HG02938 (cell line): ENCODE measurements around the gene FBXL7.

Experiments used
- ATAC-seq: cut with Tn5 transposase; IDR thresholded peaks from one replicate; pipeline ENCODE4 v1.9.1; 2021; ENCODE audit warnings: mild to moderate bottlenecking, moderate library complexity; ENCODE audit not compliant: unreplicated experiment

FBXL7 gene

DNA sequence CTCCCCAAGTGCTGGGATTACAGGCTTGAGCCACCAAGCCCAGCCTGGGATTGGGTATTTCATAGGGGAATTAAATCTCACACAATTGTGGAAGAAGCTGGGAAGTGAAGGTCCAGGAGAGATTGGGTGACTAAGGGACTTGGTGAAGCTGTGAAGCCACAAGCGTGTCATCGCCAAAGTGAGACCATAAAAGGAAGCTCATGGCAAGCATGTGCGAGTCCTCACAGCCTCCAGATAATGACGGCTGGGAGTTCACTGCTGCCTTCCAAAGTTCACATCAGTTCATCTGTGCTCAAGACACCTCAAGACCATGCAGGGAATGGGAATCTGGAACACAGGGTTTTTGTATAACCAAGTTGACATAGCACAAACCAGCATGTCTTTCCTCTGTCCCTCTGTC is 469.0 kb downstream of the FBXL7 start:
- ATAC-seq, result no peak

DNA sequence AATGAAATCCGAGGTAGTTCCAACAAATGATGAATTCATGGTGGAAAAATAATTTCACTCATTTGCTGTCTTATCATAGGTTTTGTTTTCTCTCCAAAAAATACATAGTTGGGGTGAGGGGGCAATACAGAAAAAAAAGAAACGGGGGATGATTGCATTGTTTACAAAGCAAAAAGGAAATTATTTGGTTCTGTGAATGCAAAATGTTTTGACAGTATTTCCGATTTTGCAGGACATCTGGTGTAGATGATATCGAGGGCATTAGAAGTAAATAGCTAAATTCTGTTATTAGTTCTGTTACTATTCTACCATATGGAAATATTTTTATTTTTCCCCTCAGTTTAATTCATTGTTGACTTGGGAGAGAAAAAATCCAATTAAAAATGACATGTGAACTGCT is 477.9 kb downstream of the FBXL7 start:
- ATAC-seq, result no peak

DNA sequence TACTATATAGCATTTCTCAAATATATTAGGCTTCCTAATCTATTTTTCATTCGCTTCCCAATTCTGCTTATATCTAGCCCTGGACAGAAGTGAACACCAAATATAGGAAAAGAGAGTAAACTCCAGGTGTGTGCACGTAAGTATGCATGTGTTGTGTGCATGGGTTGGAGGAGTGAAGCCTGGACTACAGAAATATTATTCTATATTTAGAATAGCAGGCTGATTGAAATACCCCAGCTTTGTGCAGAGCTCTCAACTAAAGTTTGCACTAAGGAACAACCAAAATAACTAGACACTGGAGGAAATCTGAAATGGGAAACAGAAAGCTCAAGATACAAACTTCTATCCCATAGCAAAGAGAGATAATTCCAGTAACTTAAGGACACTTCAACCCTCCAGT is 480.9 kb downstream of the FBXL7 start:
- no peak for ATAC-seq

DNA sequence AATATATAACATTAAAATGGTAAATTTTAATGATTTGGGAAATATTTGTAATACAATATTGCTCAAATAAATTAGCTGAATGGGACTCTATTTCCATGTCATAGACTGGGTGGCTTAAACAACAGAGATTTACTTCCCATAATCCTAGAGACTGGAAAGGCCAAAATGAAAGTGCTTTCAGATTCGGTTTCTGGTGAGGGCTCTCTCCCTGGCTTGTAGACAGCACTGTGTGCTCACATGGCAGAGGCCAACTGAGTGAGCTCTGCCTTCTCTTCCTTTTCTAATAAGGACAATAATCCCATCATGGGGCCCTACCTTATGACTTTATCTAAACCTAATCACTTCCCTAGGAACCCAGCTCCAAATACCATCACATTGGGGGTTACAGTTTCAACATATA is 483.4 kb downstream of the FBXL7 start:
- no peak for ATAC-seq
